Cerebellar nuclear complex (tissue), 1 donor: Measurements from ENCODE around the gene SMIM45.
A peak's percentile ranks its signal among the peaks of the same experiment; 100 is the strongest.
"Not testable (repeated sequence)": the region's sequence is repeated elsewhere in the genome, so short reads cannot be mapped to it uniquely, and the experiment has no call there.

Experiments used
- DNase-seq, 2 experiments: peaks; one replicate each; lab custom pipeline; 2025; lab: John Stamatoyannopoulos, UW

SMIM45 gene

GRCh38 chr22:41934284-41935014 lies 17.5 kb upstream of the SMIM45 start:
- peak; percentile 89 to 97 for DNase-seq

GRCh38 chr22:41935015-41935351 lies 17.0 kb upstream of the SMIM45 start:
- peak; percentile 89 to 97 for DNase-seq

- DNase-seq, result no peak
These were observed 16.4 kb upstream of the SMIM45 start for GRCh38 chr22:41935509-41935908.

- no peak for DNase-seq
These were observed 15.1 kb upstream of the SMIM45 start for GRCh38 chr22:41936894-41937169.

- DNase-seq, result no peak
These were observed 11.7 kb upstream of the SMIM45 start for GRCh38 chr22:41939981-41940831.

GRCh38 chr22:41940832-41941765 lies 10.9 kb upstream of the SMIM45 start:
- DNase-seq, result peak in 1 of 2 experiments; percentile 87

GRCh38 chr22:41943661-41944209 lies 8.2 kb upstream of the SMIM45 start:
- no peak for DNase-seq

- peak; percentile 51 to 74 for DNase-seq
These were observed 5.1 kb upstream of the SMIM45 start, which contains the start of gene CENPM for GRCh38 chr22:41946629-41947423. Gene CENPM, minus strand, starts transcription at chr22:41947152. Its CDS starts 76 bp downstream, at chr22:41947076.

- DNase-seq, result no peak
These were observed 4.4 kb upstream of the SMIM45 start for GRCh38 chr22:41947424-41948080.

GRCh38 chr22:41948142-41948541 lies 3.8 kb upstream of the SMIM45 start:
- no peak for DNase-seq

- not testable (repeated sequence) for DNase-seq
These were observed 3.0 kb upstream of the SMIM45 start for GRCh38 chr22:41948928-41949296.

- no peak for DNase-seq
These were observed 2.5 kb upstream of the SMIM45 start for GRCh38 chr22:41949297-41949965.

- DNase-seq, result no peak
These were observed 763 bp downstream of the SMIM45 start for GRCh38 chr22:41952713-41953112.

GRCh38 chr22:41957941-41958556 lies 6.1 kb downstream of the SMIM45 start:
- no peak for DNase-seq

GRCh38 chr22:41963453-41964111 lies 11.6 kb downstream of the SMIM45 start:
- DNase-seq, result no peak

GRCh38 chr22:41964112-41964491 lies 12.2 kb downstream of the SMIM45 start:
- DNase-seq, result no peak

GRCh38 chr22:41966225-41966606 lies 14.3 kb downstream of the SMIM45 start:
- DNase-seq, result no peak

GRCh38 chr22:41966607-41967240 lies 14.8 kb downstream of the SMIM45 start:
- no peak for DNase-seq

GRCh38 chr22:41968601-41969000 lies 16.7 kb downstream of the SMIM45 start:
- no peak for DNase-seq
